A549 (cell line): ENCODE results near the gene FBXL4. TPM values are rescaled to one million over a fixed set of nuclear protein-coding genes. Genes with fewer than 3 reads are reported as not detected.

ENCODE experiments used
- ATAC-seq, 2 experiments: fragments of 200-7000 bp in 1 of 2; fragments of >200 bp in 1 of 2; cut with Nextera tagmentation in 1 of 2; cut with Tn5 transposase in 1 of 2; 3 replicates each; pipeline versions ENCODE4 v1.8.0 to v1.9.1; 2018 to 2020; ENCODE audit warnings: mild to moderate bottlenecking in 1 of 2, moderate library complexity in 1 of 2
- CTCF ChIA-PET: fragments of 300-600 bp; sonication (Branson Sonifier 250); formaldehyde crosslinking; extraction: SDS; loops from one replicate; lab custom pipeline; 2021; ENCODE audit warnings: antibody characterized with exemption, inconsistent platforms; lab: Yijun Ruan, JAX
- POLR2A ChIA-PET: fragments of 350-600 bp; formaldehyde crosslinking; extraction: SDS; loops from one replicate; lab custom pipeline; 2021; ENCODE audit warnings: antibody characterized with exemption, inconsistent platforms; lab: Yijun Ruan, JAX
- DNase-seq, 2 experiments: peaks; one replicate each; pipeline versions ENCODE4 v3.0.0 to v3.0.0-alpha.2; 2011 to 2016; ENCODE audit warnings: low read depth in 1 of 2, low spot score in 1 of 2
- FAIRE-seq: peaks from 2 replicates; lab custom pipeline; 2011; peaks lifted over from hg19 to GRCh38; lab: Jason Lieb, UNC
- H3K27ac ChIP-seq, 2 experiments: fragments of >200 bp; sonication (Bioruptor Twin); formaldehyde crosslinking; 3 replicates each; pipeline ENCODE4 v1.5.1; 2016 to 2017
- H3K4me1 ChIP-seq: fragments of >200 bp; sonication (Bioruptor Twin); formaldehyde crosslinking; 3 replicates; pipeline ENCODE4 v1.6.1; 2016
- H3K4me2 ChIP-seq: fragments of >200 bp; sonication (Bioruptor Twin); formaldehyde crosslinking; 3 replicates; pipeline ENCODE4 v1.6.1; 2016
- H3K4me3 ChIP-seq: fragments of >200 bp; sonication (Bioruptor Twin); formaldehyde crosslinking; 3 replicates; pipeline ENCODE4 v1.5.1; 2016
- H3K9me3 ChIP-seq: fragments of >200 bp; sonication (Bioruptor Twin); formaldehyde crosslinking; 3 replicates; pipeline ENCODE4 v1.6.1; 2016
- CEBPB ChIP-seq, 2 experiments: fragments of >200 bp in 1 of 2; sonication (Bioruptor Twin) in 1 of 2; formaldehyde crosslinking in 1 of 2; IDR thresholded peaks; 2 replicates each; pipeline ENCODE4 v1.6.1; 2012 to 2016
- CHD4 ChIP-seq: fragments of 200-600 bp; sonication (generic); IDR thresholded peaks from 2 replicates; pipeline ENCODE4 v1.6.1; 2016; ENCODE audit warnings: antibody characterized with exemption, mild to moderate bottlenecking, borderline replicate concordance
- EHF ChIP-seq: fragments of 250-450 bp; sonication (Bioruptor Pico); IDR thresholded peaks from 2 replicates; pipeline ENCODE4 v1.5.0; 2020; ENCODE audit warnings: mild to moderate bottlenecking
- ELK1 ChIP-seq: fragments of 150-350 bp; IDR thresholded peaks from 2 replicates; pipeline ENCODE4 v1.6.1; 2014; ENCODE audit warnings: low read depth, mild to moderate bottlenecking, low read length
- FOSB ChIP-seq: fragments of 250-450 bp; sonication (Bioruptor Pico); IDR thresholded peaks from 2 replicates; pipeline ENCODE4 v1.5.0; 2020; ENCODE audit warnings: mild to moderate bottlenecking, moderate library complexity
- HEYL ChIP-seq: fragments of 250-450 bp; sonication (Bioruptor Pico); IDR thresholded peaks from 2 replicates; pipeline ENCODE4 v1.8.0; 2021; ENCODE audit warnings: mild to moderate bottlenecking, moderate library complexity
- HMGXB4 ChIP-seq: fragments of 250-450 bp; sonication (Bioruptor Pico); IDR thresholded peaks from 2 replicates; pipeline ENCODE4 v1.5.0; 2021; ENCODE audit warnings: mild to moderate bottlenecking, moderate library complexity, borderline replicate concordance
- HOXA7 ChIP-seq: fragments of 250-450 bp; sonication (Bioruptor Pico); IDR thresholded peaks from 2 replicates; pipeline ENCODE4 v1.5.0; 2020; ENCODE audit warnings: mild to moderate bottlenecking, moderate library complexity
- JUN ChIP-seq, 2 experiments: fragments of >200 bp; sonication (Bioruptor Twin); formaldehyde crosslinking; IDR thresholded peaks; 2 replicates in 1 of 2; 3 replicates in 1 of 2; pipeline ENCODE4 v1.6.1; 2016 to 2017
- JUNB ChIP-seq: fragments of >200 bp; sonication (Bioruptor Twin); formaldehyde crosslinking; IDR thresholded peaks from 2 replicates; pipeline ENCODE4 v1.6.1; 2016
- KDM5A ChIP-seq: fragments of 200-600 bp; sonication (generic); IDR thresholded peaks from 2 replicates; pipeline ENCODE4 v1.6.1; 2016; ENCODE audit warnings: antibody characterized with exemption, mild to moderate bottlenecking
- MAZ ChIP-seq: fragments of 150-350 bp; IDR thresholded peaks from 2 replicates; pipeline ENCODE4 v1.6.1; 2014; ENCODE audit warnings: antibody characterized with exemption, low read depth, low read length, borderline replicate concordance
- NR3C1 ChIP-seq: fragments of >200 bp; sonication (Bioruptor Twin); formaldehyde crosslinking; IDR thresholded peaks from 3 replicates; pipeline ENCODE4 v1.6.1; 2017
- POLR2A ChIP-seq: IDR thresholded peaks from 2 replicates; pipeline ENCODE4 v1.6.1; 2012; ENCODE audit warnings: mild to moderate bottlenecking, low read length
- POLR2AphosphoS2 ChIP-seq: conservative IDR thresholded peaks from 2 replicates; pipeline ENCODE4 v1.6.1; 2012; ENCODE audit warnings: low read length, improper control_type of control experiment, inconsistent platforms
- RNF2 ChIP-seq: fragments of 200-600 bp; sonication (generic); IDR thresholded peaks from 2 replicates; pipeline ENCODE4 v1.6.1; 2016; ENCODE audit warnings: low read depth, mild to moderate bottlenecking, antibody characterized with exemption, moderate library complexity, borderline replicate concordance
- SMC3 ChIP-seq: fragments of >200 bp; sonication (Bioruptor Twin); formaldehyde crosslinking; IDR thresholded peaks from 3 replicates; pipeline ENCODE4 v1.6.1; 2018; ENCODE audit warnings: inconsistent platforms
- ZC3H11A ChIP-seq: fragments of 450-650 bp; IDR thresholded peaks from 2 replicates; pipeline ENCODE4 v1.6.1; 2014; ENCODE audit warnings: antibody characterized with exemption, mild to moderate bottlenecking
- ZFP36 ChIP-seq: fragments of 450-650 bp; IDR thresholded peaks from 2 replicates; pipeline ENCODE4 v1.6.1; 2014; ENCODE audit warnings: borderline replicate concordance; ENCODE audit not compliant: partially characterized antibody
- WGBS: methylation state at CpG from one replicate; pipeline ENCODE4 v1.1.6; 2017; ENCODE audit errors: missing lambda C conversion rate; 5-methylcytosine and 5-hydroxymethylcytosine counted together
- polyA plus RNA-seq, 4 experiments: library from polyadenylated mRNA; depleted of rRNA in 3 of 4; stranded (reverse); fragments of >200 nt; fragmentation: RNase III in 1 of 4; extraction: RNeasy Plus Mini Kit Qiagen cat#74134 plus additional on column Dnase treatment in 1 of 4; gene quantifications; 2 replicates in 3 of 4; 3 replicates in 1 of 4; pipeline ENCODE4 v1.2.3, GENCODE V29; 2011 to 2017

The FBXL4 gene
- polyA plus RNA-seq, 2 of the 4 experiments (the other 2 are of a cell fraction), result 6.5 to 21.6 TPM

GRCh38 chr6:98845211-98846020 is 102.3 kb downstream of the FBXL4 start (continued):
- TF ChIP-seq ELK1 (no peak), ZFP36 (no peak), POLR2AphosphoS2 (no peak), KDM5A (no peak), MAZ (no peak), FOSB (no peak), JUN (IDR thresholded peaks at IDR 0.05) (no peak), NR3C1 (no peak), POLR2A (no peak), EHF (no peak), RNF2 (no peak), HEYL (no peak), JUNB (no peak)
- TF ChIP-seq, all 56 proteins: peak for 5

DNA sequence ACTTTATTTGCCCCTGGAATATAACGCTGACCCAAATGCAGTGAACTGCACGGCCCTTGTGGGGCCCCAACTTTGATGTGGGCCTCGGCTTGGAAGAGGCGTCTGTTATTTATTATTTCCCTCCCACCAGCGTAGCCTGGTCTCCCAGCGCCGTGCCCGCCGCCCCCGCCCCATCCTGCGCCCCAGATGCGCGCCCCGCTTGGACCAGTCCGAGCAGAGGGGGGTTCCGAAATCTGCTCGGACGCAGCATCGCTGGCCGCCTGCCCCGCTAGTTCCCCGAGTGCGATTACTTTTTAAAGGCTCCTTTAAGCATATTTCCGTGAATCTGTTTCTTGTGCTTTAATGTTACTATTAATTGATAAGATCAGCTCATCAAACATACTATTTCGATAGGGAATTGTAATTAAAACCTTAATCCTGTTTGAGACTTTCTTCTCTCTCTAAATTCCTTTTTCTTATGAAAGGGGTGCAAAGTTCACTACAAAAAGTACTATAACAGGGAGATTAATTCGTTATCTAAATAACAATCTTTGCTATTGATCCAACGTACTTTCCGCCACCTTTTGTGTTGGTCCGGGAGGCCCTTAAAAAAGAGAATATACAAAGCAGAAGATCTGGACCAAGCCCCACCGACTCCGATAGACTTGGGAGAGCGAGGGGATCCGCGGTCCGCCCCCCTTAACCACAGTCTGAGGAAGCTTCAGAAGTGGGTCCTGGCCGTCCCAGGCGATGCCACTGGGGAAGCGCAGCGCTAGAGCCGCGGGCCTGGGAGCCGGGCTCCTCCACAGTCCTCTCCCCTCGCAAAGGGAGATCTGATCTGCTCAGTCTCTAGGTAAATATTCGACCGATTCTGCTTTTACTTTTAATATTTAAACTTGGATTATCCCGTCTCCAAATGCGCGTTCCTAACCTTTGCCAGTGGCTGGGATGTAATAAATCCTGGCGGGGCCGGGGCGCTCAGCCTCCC is 103.2 kb downstream of the FBXL4 start:
- ChIA-PET CTCF (interaction anchor here (1.0 kb wide), 1 partner anchor 275 kb away, joined by 3 read pairs; no protein-coding TSS in a partner anchor), POLR2A (no interaction called here)
- H3K4me2 ChIP-seq, result peak overlapping the region; percentile 94
- TF ChIP-seq SMC3, result no peak
- no peak for TF ChIP-seq CHD4
- ATAC-seq (peak; percentile 11 to 12; a peak in 1 of 6 replicates), FAIRE-seq (no peak), DNase-seq (no peak)
- 65% methylated on average over 33 of the region's 51 CpGs for WGBS
- H3K9me3 ChIP-seq, result no peaks in the 10 kb centered on the region
- H3K4me3 ChIP-seq, result peak overlapping the region; percentile 44
- peaks cover 5% of the 10 kb centered on the region; the same call in 1 of the 3 replicates for H3K4me1 ChIP-seq
- peak overlapping the region in 1 of 2 experiments; percentile 53; a peak in 2 of 6 replicates for H3K27ac ChIP-seq

- DNase-seq (no peak), FAIRE-seq (no peak)
Measured at GRCh38 chr6:98843271-98844243, 104.2 kb downstream of the FBXL4 start.

More at GRCh38 chr6:98843271-98844243, 104.2 kb downstream of the FBXL4 start:
- POLR2A ChIA-PET, result no interaction called here
- Histone ChIP-seq H3K4me2 (no peak overlapping the region), H3K4me3 (no peak overlapping the region), H3K9me3 (no peaks in the 10 kb centered on the region), H3K27ac (no peak overlapping the region), H3K4me1 (peaks cover 5% of the 10 kb centered on the region; the same call in 1 of the 3 replicates)
- no peak for TF ChIP-seq RNF2
- no peak for TF ChIP-seq CEBPB (IDR thresholded peaks at IDR 0.05)
- no peak for TF ChIP-seq JUN (IDR thresholded peaks at IDR 0.05)
- TF ChIP-seq HOXA7 (CRISPR knock-in tag), result no peak
- TF ChIP-seq HMGXB4 (CRISPR knock-in tag), result no peak
- no peak for TF ChIP-seq ZC3H11A
- WGBS, result 84% methylated on average over 36 of the region's 53 CpGs
- CTCF ChIA-PET, result no interaction called here
- ATAC-seq, result no peak
